Breast epithelium (tissue), 4 donors: Measurements from ENCODE around the gene CPOX. TPM values are rescaled to one million over a fixed set of nuclear protein-coding genes. Genes with fewer than 3 reads are reported as not detected.

Experiments
- DNase-seq, 2 donors: peaks; one replicate each; pipeline ENCODE4 v3.0.0-alpha.2; 2019; ENCODE audit warnings: low spot score in 2 of 2
- H3K27ac ChIP-seq, 2 donors: fragments of 200-600 bp; sonication (generic) in 1 of 2; one replicate each; pipeline ENCODE4 v1.5.1; 2016 to 2019; ENCODE audit warnings: mild to moderate bottlenecking in 1 of 2
- H3K27me3 ChIP-seq, 2 donors: fragments of 200-600 bp; sonication (generic) in 1 of 2; one replicate each; pipeline versions ENCODE4 v1.5.1 to v1.6.0; 2017 to 2019; ENCODE audit warnings: control low read depth in 1 of 2, mild to moderate bottlenecking in 1 of 2
- H3K36me3 ChIP-seq: fragments of 200-600 bp; one replicate; pipeline ENCODE4 v1.5.1; 2019
- H3K4me1 ChIP-seq, 2 donors: fragments of 200-600 bp; sonication (generic); one replicate each; pipeline ENCODE4 v1.5.1; 2016 to 2019; ENCODE audit warnings: control low read depth in 1 of 2
- H3K4me3 ChIP-seq, 3 donors: fragments of 200-600 bp; sonication (generic); 1 replicate in 2 of 3; 2 replicates in 1 of 3; pipeline ENCODE4 v1.5.1; 2016 to 2019; ENCODE audit warnings: mild to moderate bottlenecking in 3 of 3, moderate library complexity in 2 of 3
- H3K9me3 ChIP-seq, 2 donors: fragments of 200-600 bp; sonication (generic) in 1 of 2; one replicate each; pipeline ENCODE4 v1.5.1; 2016 to 2019; ENCODE audit warnings: control low read depth in 1 of 2
- CTCF ChIP-seq, 3 donors: fragments of 450-650 bp; IDR thresholded peaks; one replicate each; pipeline ENCODE4 v1.5.1; 2016 to 2017; ENCODE audit warnings: antibody characterized with exemption in 3 of 3, mild to moderate bottlenecking in 3 of 3, moderate library complexity in 3 of 3
- POLR2A ChIP-seq: fragments of 450-650 bp; IDR thresholded peaks from one replicate; pipeline ENCODE4 v1.6.1; 2016; ENCODE audit warnings: antibody characterized with exemption, mild to moderate bottlenecking, moderate library complexity
- POLR2AphosphoS5 ChIP-seq, 3 donors: sonication (generic); formaldehyde crosslinking; IDR thresholded peaks; one replicate each; pipeline ENCODE4 v1.6.1; 2017; ENCODE audit warnings: antibody characterized with exemption in 3 of 3
- intact Hi-C: fragments of 100-400 bp; cut with DNase I; formaldehyde crosslinking; loops from one replicate; pipeline ENCODE4 v1.15.1; 2023; ENCODE audit warnings: low total_unique reads
- total RNA-seq, 3 donors: library from RNA; depleted of rRNA; stranded (reverse); fragments of >200 nt; gene quantifications; one replicate each; pipeline ENCODE4 v1.1.0, GENCODE V29; 2016

Gene CPOX
- total RNA-seq, 3 donors from 2014 or later = 14.4 to 22.1 (median 15.1) TPM

- H3K4me1 ChIP-seq = no peaks in the 10 kb centered on the region
- H3K27me3 ChIP-seq = no peaks in the 10 kb centered on the region
- intact Hi-C loops = no loop called here
- no peaks in the 10 kb centered on the region for H3K9me3 ChIP-seq
- no peak for TF ChIP-seq POLR2A
- TF ChIP-seq POLR2AphosphoS5 (IDR thresholded peaks at IDR 0.05) = no peak
- no peak for TF ChIP-seq CTCF (IDR thresholded peaks at IDR 0.05)
- H3K36me3 ChIP-seq = no peaks in the 10 kb centered on the region
- no peak overlapping the region for H3K27ac ChIP-seq
- H3K4me3 ChIP-seq = no peak overlapping the region
- DNase-seq = no peak
These were observed 44.9 kb downstream of the CPOX start for GRCh38 chr3:98548544-98548943.

GRCh38 chr3:98545940-98546339, 47.5 kb downstream of the CPOX start:
- H3K9me3 ChIP-seq = no peaks in the 10 kb centered on the region
- DNase-seq = no peak
- no peaks in the 10 kb centered on the region for H3K36me3 ChIP-seq
- no peak overlapping the region for H3K4me3 ChIP-seq
- intact Hi-C loops = no loop called here
- TF ChIP-seq POLR2A = no peak
- no peak for TF ChIP-seq POLR2AphosphoS5 (IDR thresholded peaks at IDR 0.05)
- TF ChIP-seq CTCF (IDR thresholded peaks at IDR 0.05) = no peak
- H3K27me3 ChIP-seq = no peaks in the 10 kb centered on the region
- no peaks in the 10 kb centered on the region for H3K4me1 ChIP-seq
- H3K27ac ChIP-seq = no peak overlapping the region

- intact Hi-C loops = no loop called here
- H3K4me3 ChIP-seq = no peak overlapping the region
- H3K27ac ChIP-seq = no peak overlapping the region
- TF ChIP-seq CTCF (IDR thresholded peaks at IDR 0.05) = no peak
- TF ChIP-seq POLR2AphosphoS5 (IDR thresholded peaks at IDR 0.05) = no peak
- TF ChIP-seq POLR2A = no peak
- H3K27me3 ChIP-seq = no peaks in the 10 kb centered on the region
- DNase-seq = no peak
- no peaks in the 10 kb centered on the region for H3K4me1 ChIP-seq
- no peaks in the 10 kb centered on the region for H3K36me3 ChIP-seq
- no peaks in the 10 kb centered on the region for H3K9me3 ChIP-seq
These were observed 50.8 kb downstream of the CPOX start for GRCh38 chr3:98542623-98543022.

- no peak for TF ChIP-seq POLR2A
- no peak for TF ChIP-seq POLR2AphosphoS5 (IDR thresholded peaks at IDR 0.05)
- TF ChIP-seq CTCF (IDR thresholded peaks at IDR 0.05) = no peak
- no peak for DNase-seq
These were observed 51.7 kb downstream of the CPOX start for GRCh38 chr3:98541695-98542094.

GRCh38 chr3:98540346-98540745, 53.1 kb downstream of the CPOX start:
- Histone ChIP-seq H3K36me3 (no peaks in the 10 kb centered on the region), H3K4me1 (no peaks in the 10 kb centered on the region), H3K27me3 (no peaks in the 10 kb centered on the region), H3K4me3 (no peak overlapping the region), H3K9me3 (no peaks in the 10 kb centered on the region), H3K27ac (no peak overlapping the region)
- intact Hi-C loops = no loop called here
- TF ChIP-seq POLR2AphosphoS5 (IDR thresholded peaks at IDR 0.05) = no peak
- TF ChIP-seq POLR2A = no peak
- no peak for TF ChIP-seq CTCF (IDR thresholded peaks at IDR 0.05)
- DNase-seq = no peak

More at GRCh38 chr3:98541695-98542094, 51.7 kb downstream of the CPOX start:
- H3K27ac ChIP-seq = no peak overlapping the region
- H3K9me3 ChIP-seq = no peaks in the 10 kb centered on the region
- no peaks in the 10 kb centered on the region for H3K36me3 ChIP-seq
- no peaks in the 10 kb centered on the region for H3K27me3 ChIP-seq
- intact Hi-C loops = no loop called here
- H3K4me1 ChIP-seq = no peaks in the 10 kb centered on the region
- H3K4me3 ChIP-seq = no peak overlapping the region
